ENCODE data around the gene TMEM63A.

- TF ChIP-seq CTCF (IDR thresholded peaks at IDR 0.05 in 4 of 5, conservative IDR thresholded peaks at IDR 0.05 in 1 of 5): no peak
- TF ChIP-seq POLR2A (IDR thresholded peaks at IDR 0.05): no peak
Measured at GRCh38 chr1:225866061-225866837, 15.9 kb downstream of the TMEM63A start.
